NT2/D1 (cell line): ENCODE results near the gene LRRC61.

Experiments
- DNase-seq: peaks from one replicate; pipeline ENCODE4 v3.0.0-alpha.2; 2011; ENCODE audit warnings: low read depth, low spot score
- H3K27me3 ChIP-seq: 2 replicates; pipeline ENCODE4 v1.6.0; 2011; ENCODE audit warnings: mild to moderate bottlenecking; ENCODE audit not compliant: insufficient read length, insufficient read depth
- H3K36me3 ChIP-seq: 2 replicates; pipeline ENCODE4 v1.6.1; 2011; ENCODE audit warnings: mild to moderate bottlenecking, low read length, mixed read lengths; ENCODE audit not compliant: insufficient read depth, insufficient read length
- H3K4me1 ChIP-seq: 2 replicates; pipeline ENCODE4 v1.5.1; 2011; ENCODE audit not compliant: insufficient read depth, insufficient read length
- H3K4me3 ChIP-seq: 2 replicates; pipeline ENCODE4 v1.5.1; 2011; ENCODE audit warnings: low read depth; ENCODE audit not compliant: insufficient read length
- H3K9ac ChIP-seq: 2 replicates; pipeline ENCODE4 v1.6.0; 2011; ENCODE audit warnings: low read depth; ENCODE audit not compliant: insufficient read length
- H3K9me3 ChIP-seq: 2 replicates; pipeline ENCODE4 v1.5.1; 2011; ENCODE audit warnings: mild to moderate bottlenecking, low read length; ENCODE audit not compliant: insufficient read depth
- SUZ12 ChIP-seq: IDR thresholded peaks from 2 replicates; pipeline ENCODE4 v1.6.1; 2011; ENCODE audit not compliant: insufficient read length, insufficient read depth; ENCODE audit errors: extremely low read depth
- YY1 ChIP-seq: IDR thresholded peaks from 2 replicates; pipeline ENCODE4 v1.6.1; 2011; ENCODE audit not compliant: insufficient read length, insufficient read depth
- ZNF274 ChIP-seq: IDR thresholded peaks from 2 replicates; pipeline ENCODE4 v1.6.1; 2011; ENCODE audit warnings: mild to moderate bottlenecking, low read depth, low read length

The LRRC61 gene

GRCh38 chr7:150368096-150368883, 45.1 kb downstream of the LRRC61 start, which contains the start of gene REPIN1:
Gene REPIN1, plus strand, starts transcription at chr7:150368822. Its CDS starts 890 bp downstream, at chr7:150369712.
- H3K4me1 ChIP-seq, result peaks cover 11% of the 10 kb centered on the region
- peak; percentile 77 for DNase-seq
- TF ChIP-seq YY1, result no peak
- no peak for TF ChIP-seq SUZ12
- no peak for TF ChIP-seq ZNF274
- H3K36me3 ChIP-seq, result peaks cover 39% of the 10 kb centered on the region
- H3K27me3 ChIP-seq, result no peaks in the 10 kb centered on the region
- H3K9ac ChIP-seq, result peak within 1 kb of the TSS; percentile 98
- H3K9me3 ChIP-seq, result no peaks in the 10 kb centered on the region
- H3K4me3 ChIP-seq, result peak within 1 kb of the TSS; percentile 77

GRCh38 chr7:150368884-150369747, 46.0 kb downstream of the LRRC61 start:
- Histone ChIP-seq H3K27me3 (no peaks in the 10 kb centered on the region), H3K4me3 (peak overlapping the region; percentile 77), H3K4me1 (peaks cover 8% of the 10 kb centered on the region), H3K36me3 (peaks cover 47% of the 10 kb centered on the region), H3K9ac (peak overlapping the region; percentile 98), H3K9me3 (no peaks in the 10 kb centered on the region)
- DNase-seq, result no peak
- TF ChIP-seq ZNF274 (no peak), YY1 (peak; percentile 8)

- Histone ChIP-seq H3K36me3 (peaks cover 53% of the 10 kb centered on the region), H3K27me3 (no peaks in the 10 kb centered on the region), H3K9me3 (no peaks in the 10 kb centered on the region), H3K4me1 (peaks cover 12% of the 10 kb centered on the region), H3K4me3 (peak overlapping the region; percentile 77), H3K9ac (peak overlapping the region; percentile 98)
- no peak for TF ChIP-seq SUZ12
- TF ChIP-seq ZNF274, result no peak
- TF ChIP-seq YY1, result no peak
- no peak for DNase-seq
These were observed 46.8 kb downstream of the LRRC61 start for GRCh38 chr7:150369748-150370501.

DNA sequence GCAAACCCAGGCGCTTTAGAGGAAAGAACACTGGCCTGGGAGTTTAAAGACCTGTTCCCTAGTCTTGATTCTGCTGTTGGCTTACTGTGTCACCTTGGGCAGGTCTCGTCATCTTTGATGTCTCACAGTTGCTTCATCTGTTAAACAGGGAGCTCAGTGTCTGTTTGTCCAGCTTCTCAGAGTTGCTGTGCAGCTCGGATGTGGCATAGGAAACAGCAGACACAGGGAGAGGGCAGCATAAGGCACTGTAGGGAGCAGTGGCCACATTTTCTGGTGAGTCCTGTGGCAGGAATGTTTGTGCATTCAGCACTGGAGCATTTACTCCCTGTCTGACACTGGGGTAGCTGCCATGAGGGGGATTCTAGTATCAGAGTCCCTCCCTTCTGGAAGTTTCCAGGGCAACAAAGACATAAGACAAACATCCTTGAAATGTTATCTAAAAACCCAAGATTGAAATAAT, 47.5 kb downstream of the LRRC61 start:
- Histone ChIP-seq H3K4me3 (no peak overlapping the region), H3K27me3 (no peaks in the 10 kb centered on the region), H3K9me3 (no peaks in the 10 kb centered on the region), H3K4me1 (peaks cover 12% of the 10 kb centered on the region), H3K36me3 (peaks cover 53% of the 10 kb centered on the region), H3K9ac (peak overlapping the region; percentile 64)
- no peak for DNase-seq
- TF ChIP-seq YY1 (no peak), ZNF274 (no peak), SUZ12 (no peak)

DNA sequence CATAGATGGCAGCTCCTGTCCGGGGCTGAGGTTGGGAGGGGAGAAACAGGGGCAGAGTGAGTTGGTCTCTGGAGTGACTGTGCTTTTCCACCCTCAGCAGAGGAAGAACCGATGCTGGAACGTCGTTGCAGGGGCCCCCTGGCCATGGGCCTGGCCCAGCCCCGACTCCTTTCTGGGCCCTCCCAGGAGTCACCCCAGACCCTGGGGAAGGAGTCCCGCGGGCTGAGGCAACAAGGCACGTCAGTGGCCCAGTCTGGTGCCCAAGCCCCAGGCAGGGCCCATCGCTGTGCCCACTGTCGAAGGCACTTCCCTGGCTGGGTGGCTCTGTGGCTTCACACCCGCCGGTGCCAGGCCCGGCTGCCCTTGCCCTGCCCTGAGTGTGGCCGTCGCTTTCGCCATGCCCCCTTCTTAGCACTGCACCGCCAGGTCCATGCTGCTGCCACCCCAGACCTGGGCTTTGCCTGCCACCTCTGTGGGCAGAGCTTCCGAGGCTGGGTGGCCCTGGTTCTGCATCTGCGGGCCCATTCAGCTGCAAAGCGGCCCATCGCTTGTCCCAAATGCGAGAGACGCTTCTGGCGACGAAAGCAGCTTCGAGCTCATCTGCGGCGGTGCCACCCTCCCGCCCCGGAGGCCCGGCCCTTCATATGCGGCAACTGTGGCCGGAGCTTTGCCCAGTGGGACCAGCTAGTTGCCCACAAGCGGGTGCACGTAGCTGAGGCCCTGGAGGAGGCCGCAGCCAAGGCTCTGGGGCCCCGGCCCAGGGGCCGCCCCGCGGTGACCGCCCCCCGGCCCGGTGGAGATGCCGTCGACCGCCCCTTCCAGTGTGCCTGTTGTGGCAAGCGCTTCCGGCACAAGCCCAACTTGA, 48.2 kb downstream of the LRRC61 start:
- TF ChIP-seq SUZ12 (no peak), YY1 (no peak), ZNF274 (no peak)
- no peaks in the 10 kb centered on the region for H3K27me3 ChIP-seq
- H3K9ac ChIP-seq, result peak overlapping the region; percentile 42
- no peak for DNase-seq
- H3K4me1 ChIP-seq, result peaks cover 12% of the 10 kb centered on the region
- peaks cover 60% of the 10 kb centered on the region for H3K36me3 ChIP-seq
- no peaks in the 10 kb centered on the region for H3K9me3 ChIP-seq
- no peak overlapping the region for H3K4me3 ChIP-seq

- H3K9ac ChIP-seq, result no peak overlapping the region
- H3K9me3 ChIP-seq, result no peaks in the 10 kb centered on the region
- TF ChIP-seq ZNF274 (no peak), YY1 (no peak), SUZ12 (no peak)
- no peak overlapping the region for H3K4me3 ChIP-seq
- peaks cover 60% of the 10 kb centered on the region for H3K36me3 ChIP-seq
- peaks cover 12% of the 10 kb centered on the region for H3K4me1 ChIP-seq
- no peaks in the 10 kb centered on the region for H3K27me3 ChIP-seq
- DNase-seq, result no peak
These were observed 48.8 kb downstream of the LRRC61 start for GRCh38 chr7:150371996-150372270.
